ENCODE results near the gene UQCRQ. TPM values are rescaled to one million over a fixed set of nuclear protein-coding genes. Genes with fewer than 3 reads are reported as not detected.
A peak's percentile ranks its signal among the peaks of the same experiment; 100 is the strongest.
"Not testable (repeated sequence)": the region's sequence is repeated elsewhere in the genome, so short reads cannot be mapped to it uniquely, and the experiment has no call there.

UQCRQ gene
- total and polyA plus RNA-seq, 4 donors, result 62.5 to 2,326 (median 326) TPM

- not testable (repeated sequence) for H3K36me3 ChIP-seq (ENCODE audit: control insufficient read depth in 4 of 4, insufficient read depth in 3 of 4, low read depth in 1 of 4, low read length in 3 of 4); H3K9me3 ChIP-seq (ENCODE audit: control insufficient read depth in 4 of 4, low read length in 3 of 4); DNase-seq (ENCODE audit: low spot score); H3K4me3 ChIP-seq (ENCODE audit: low read depth in 1 of 3, low read length in 3 of 3); H3K27me3 ChIP-seq (ENCODE audit: control insufficient read depth in 4 of 4, insufficient read depth in 4 of 4, low read length in 3 of 4)
- H3K4me1 ChIP-seq (ENCODE audit: control insufficient read depth in 4 of 4, insufficient read depth in 4 of 4, low read length in 3 of 4), result peaks cover 0 to 16% (median 3%) of the 10 kb centered on the region in 4 donors
- TF ChIP-seq HNF4A (conservative IDR thresholded peaks at IDR 0.05) (peak; percentile 59 to 76), SP1 (IDR thresholded peaks at IDR 0.05) (peak; percentile 14), RXRA (IDR thresholded peaks at IDR 0.05) (peak; percentile 50 to 67)
- peak overlapping the region in 1 of 2 donors; percentile 47 for H3K9ac ChIP-seq (ENCODE audit: low read depth in 1 of 2, low read length in 2 of 2)
- 96% methylated on average over 5 of the region's 5 CpGs for WGBS
- H3K27ac ChIP-seq (ENCODE audit: low read depth in 1 of 2, low read length in 2 of 2), result peak overlapping the region; percentile 64 to 84
These were observed 11.4 kb upstream of the UQCRQ start for GRCh38 chr5:132854992-132855391.

DNA sequence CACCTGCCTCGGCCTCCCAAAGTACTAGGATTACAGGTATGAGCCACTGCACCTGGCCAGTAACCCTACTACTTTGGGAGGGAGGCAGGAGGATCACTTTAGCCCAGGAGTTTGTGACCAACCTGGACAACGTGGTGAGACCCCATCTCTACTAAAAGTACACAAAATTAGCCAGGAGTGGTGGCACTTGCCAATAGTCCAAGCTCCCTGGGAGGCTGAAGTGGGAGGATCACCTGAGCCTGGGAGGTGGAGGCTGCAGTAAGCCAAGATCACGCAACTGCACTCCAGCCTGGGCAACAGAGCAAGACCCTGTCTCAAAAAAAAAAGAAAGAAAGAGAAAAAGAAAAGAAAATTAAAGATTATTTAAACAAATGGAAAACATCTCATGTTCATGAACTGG is 10.4 kb upstream of the UQCRQ start:
- Histone ChIP-seq H3K27me3 (ENCODE audit: control insufficient read depth in 4 of 4, insufficient read depth in 4 of 4, low read length in 3 of 4) (no peaks in the 10 kb centered on the region), H3K4me1 (ENCODE audit: control insufficient read depth in 4 of 4, insufficient read depth in 4 of 4, low read length in 3 of 4) (peaks cover 0 to 10% (median 0%) of the 10 kb centered on the region in 4 donors), H3K4me3 (ENCODE audit: low read depth in 1 of 3, low read length in 3 of 3) (no peak overlapping the region), H3K9me3 (ENCODE audit: control insufficient read depth in 4 of 4, low read length in 3 of 4) (no peaks in the 10 kb centered on the region), H3K27ac (ENCODE audit: low read depth in 1 of 2, low read length in 2 of 2) (no peak overlapping the region), H3K36me3 (ENCODE audit: control insufficient read depth in 4 of 4, insufficient read depth in 3 of 4, low read depth in 1 of 4, low read length in 3 of 4) (no peaks in the 10 kb centered on the region), H3K9ac (ENCODE audit: low read depth in 1 of 2, low read length in 2 of 2) (no peak overlapping the region)
- TF ChIP-seq NR2F2 (IDR thresholded peaks at IDR 0.05) (no peak), MAX (IDR thresholded peaks at IDR 0.05) (no peak), ZBTB33 (IDR thresholded peaks at IDR 0.05) (no peak), REST (IDR thresholded peaks at IDR 0.05) (no peak), EGR1 (IDR thresholded peaks at IDR 0.05; ENCODE audit: low read depth in 2 of 2) (no peak), FOXA2 (IDR thresholded peaks at IDR 0.05) (no peak)
- TF ChIP-seq, protein P1, sequence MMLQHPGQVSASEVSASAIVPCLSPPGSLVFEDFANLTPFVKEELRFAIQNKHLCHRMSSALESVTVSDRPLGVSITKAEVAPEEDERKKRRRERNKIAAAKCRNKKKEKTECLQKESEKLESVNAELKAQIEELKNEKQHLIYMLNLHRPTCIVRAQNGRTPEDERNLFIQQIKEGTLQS (IDR thresholded peaks at IDR 0.05), result no peak
- no peak for DNase-seq (ENCODE audit: low spot score)
- 94% methylated on average over 3 of the region's 3 CpGs for WGBS

DNA sequence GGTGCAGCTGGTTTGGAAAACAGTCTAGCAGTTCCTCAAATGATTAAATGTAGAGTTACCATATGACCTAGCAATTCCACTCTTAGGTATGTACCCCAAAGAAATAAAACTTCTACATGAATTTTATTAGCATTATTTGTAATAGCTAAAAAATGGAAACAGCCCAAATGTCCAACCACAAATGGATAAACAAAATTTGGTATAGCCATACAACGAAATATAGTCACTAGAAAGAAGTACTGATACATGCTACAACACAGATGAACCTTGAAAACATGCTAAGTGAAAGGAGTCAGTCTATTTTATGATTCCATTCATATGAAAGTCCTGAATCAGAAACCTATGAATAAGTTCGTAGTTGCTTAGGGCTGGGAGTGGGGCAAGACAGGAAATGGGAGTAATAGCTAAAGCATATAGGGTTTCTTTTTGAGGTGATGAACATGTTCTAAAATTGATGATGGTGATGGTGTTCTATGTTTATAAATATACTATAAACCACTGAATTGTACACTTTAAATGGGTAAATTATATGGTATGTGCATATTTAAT is 6.5 kb upstream of the UQCRQ start:
- Histone ChIP-seq H3K4me3 (ENCODE audit: low read depth in 1 of 3, low read length in 3 of 3) (no peak overlapping the region), H3K9ac (ENCODE audit: low read depth in 1 of 2, low read length in 2 of 2) (no peak overlapping the region), H3K4me1 (ENCODE audit: control insufficient read depth in 4 of 4, insufficient read depth in 4 of 4, low read length in 3 of 4) (peaks cover 0 to 3% (median 0%) of the 10 kb centered on the region in 4 donors), H3K36me3 (ENCODE audit: control insufficient read depth in 4 of 4, insufficient read depth in 3 of 4, low read depth in 1 of 4, low read length in 3 of 4) (no peaks in the 10 kb centered on the region), H3K9me3 (ENCODE audit: control insufficient read depth in 4 of 4, low read length in 3 of 4) (no peaks in the 10 kb centered on the region), H3K27me3 (ENCODE audit: control insufficient read depth in 4 of 4, insufficient read depth in 4 of 4, low read length in 3 of 4) (no peaks in the 10 kb centered on the region), H3K27ac (ENCODE audit: low read depth in 1 of 2, low read length in 2 of 2) (no peak overlapping the region)
- DNase-seq (ENCODE audit: low spot score), result no peak
- 90% methylated on average over 2 of the region's 2 CpGs for WGBS
- TF ChIP-seq EGR1 (IDR thresholded peaks at IDR 0.05; ENCODE audit: low read depth in 2 of 2), result no peak
- TF ChIP-seq RXRA (IDR thresholded peaks at IDR 0.05), result no peak
- no peak for TF ChIP-seq HNF4G (IDR thresholded peaks at IDR 0.05)
- no peak for TF ChIP-seq FOXA1 (IDR thresholded peaks at IDR 0.05)
- TF ChIP-seq GABPA (IDR thresholded peaks at IDR 0.05 in 1 of 2, conservative IDR thresholded peaks at IDR 0.05 in 1 of 2), result no peak
- TF ChIP-seq TAF1 (conservative IDR thresholded peaks at IDR 0.05), result no peak
- TF ChIP-seq RAD21 (IDR thresholded peaks at IDR 0.05), result no peak
- TF ChIP-seq, protein P2, sequence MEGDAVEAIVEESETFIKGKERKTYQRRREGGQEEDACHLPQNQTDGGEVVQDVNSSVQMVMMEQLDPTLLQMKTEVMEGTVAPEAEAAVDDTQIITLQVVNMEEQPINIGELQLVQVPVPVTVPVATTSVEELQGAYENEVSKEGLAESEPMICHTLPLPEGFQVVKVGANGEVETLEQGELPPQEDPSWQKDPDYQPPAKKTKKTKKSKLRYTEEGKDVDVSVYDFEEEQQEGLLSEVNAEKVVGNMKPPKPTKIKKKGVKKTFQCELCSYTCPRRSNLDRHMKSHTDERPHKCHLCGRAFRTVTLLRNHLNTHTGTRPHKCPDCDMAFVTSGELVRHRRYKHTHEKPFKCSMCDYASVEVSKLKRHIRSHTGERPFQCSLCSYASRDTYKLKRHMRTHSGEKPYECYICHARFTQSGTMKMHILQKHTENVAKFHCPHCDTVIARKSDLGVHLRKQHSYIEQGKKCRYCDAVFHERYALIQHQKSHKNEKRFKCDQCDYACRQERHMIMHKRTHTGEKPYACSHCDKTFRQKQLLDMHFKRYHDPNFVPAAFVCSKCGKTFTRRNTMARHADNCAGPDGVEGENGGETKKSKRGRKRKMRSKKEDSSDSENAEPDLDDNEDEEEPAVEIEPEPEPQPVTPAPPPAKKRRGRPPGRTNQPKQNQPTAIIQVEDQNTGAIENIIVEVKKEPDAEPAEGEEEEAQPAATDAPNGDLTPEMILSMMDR (IDR thresholded peaks at IDR 0.05; ENCODE audit: low read depth, low read length, missing input control), result no peak
- TF ChIP-seq MAX (IDR thresholded peaks at IDR 0.05), result no peak
- TF ChIP-seq ZBTB33 (IDR thresholded peaks at IDR 0.05), result no peak
- TF ChIP-seq HNF4A (conservative IDR thresholded peaks at IDR 0.05), result no peak
